CD4-positive, alpha-beta T cell treated with Interleukin-21 for 1 hour (primary cell): ENCODE results near the gene NDUFS6.
"Not testable (repeated sequence)": the region's sequence is repeated elsewhere in the genome, so short reads cannot be mapped to it uniquely, and the experiment has no call there.

ENCODE experiments used
- DNase-seq: peaks from one replicate; pipeline ENCODE4 v3.0.0-alpha.2; 2020

The NDUFS6 gene

DNA sequence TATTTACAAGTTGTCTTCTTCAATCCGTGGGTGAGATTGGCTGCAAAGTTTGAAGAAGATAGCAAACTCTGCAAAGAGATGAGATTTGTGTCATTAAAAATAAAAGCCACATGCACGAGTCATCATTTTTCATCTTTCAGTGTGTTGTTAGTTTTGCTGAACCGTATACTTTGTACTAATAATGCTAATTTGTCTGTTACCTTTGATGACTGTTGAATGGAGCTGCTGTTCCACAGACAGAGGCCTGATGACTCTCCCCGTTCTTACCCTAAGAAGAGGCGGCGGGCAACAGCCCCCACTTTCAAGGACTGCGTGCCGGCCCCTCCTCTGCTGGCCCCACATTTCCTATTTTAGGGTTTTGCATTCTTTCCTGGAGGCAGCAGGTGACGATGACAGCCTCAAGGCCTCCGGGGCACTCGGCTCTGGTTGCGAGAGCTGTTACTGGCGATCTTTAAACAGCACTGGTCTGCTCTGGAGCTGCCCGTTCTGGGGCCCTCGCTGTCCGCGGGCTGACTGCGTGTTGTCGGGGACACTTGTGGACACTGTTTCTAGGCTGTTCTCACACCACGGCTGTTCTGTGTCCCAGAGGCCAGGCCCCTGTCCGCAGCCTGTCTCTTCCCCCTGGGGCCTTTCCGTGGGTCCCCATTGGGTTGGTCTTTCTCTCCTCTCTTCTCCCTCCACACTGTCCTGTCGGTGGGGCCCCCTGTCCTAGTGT, 35.1 kb downstream of the NDUFS6 start:
- DNase-seq: no peak

DNA sequence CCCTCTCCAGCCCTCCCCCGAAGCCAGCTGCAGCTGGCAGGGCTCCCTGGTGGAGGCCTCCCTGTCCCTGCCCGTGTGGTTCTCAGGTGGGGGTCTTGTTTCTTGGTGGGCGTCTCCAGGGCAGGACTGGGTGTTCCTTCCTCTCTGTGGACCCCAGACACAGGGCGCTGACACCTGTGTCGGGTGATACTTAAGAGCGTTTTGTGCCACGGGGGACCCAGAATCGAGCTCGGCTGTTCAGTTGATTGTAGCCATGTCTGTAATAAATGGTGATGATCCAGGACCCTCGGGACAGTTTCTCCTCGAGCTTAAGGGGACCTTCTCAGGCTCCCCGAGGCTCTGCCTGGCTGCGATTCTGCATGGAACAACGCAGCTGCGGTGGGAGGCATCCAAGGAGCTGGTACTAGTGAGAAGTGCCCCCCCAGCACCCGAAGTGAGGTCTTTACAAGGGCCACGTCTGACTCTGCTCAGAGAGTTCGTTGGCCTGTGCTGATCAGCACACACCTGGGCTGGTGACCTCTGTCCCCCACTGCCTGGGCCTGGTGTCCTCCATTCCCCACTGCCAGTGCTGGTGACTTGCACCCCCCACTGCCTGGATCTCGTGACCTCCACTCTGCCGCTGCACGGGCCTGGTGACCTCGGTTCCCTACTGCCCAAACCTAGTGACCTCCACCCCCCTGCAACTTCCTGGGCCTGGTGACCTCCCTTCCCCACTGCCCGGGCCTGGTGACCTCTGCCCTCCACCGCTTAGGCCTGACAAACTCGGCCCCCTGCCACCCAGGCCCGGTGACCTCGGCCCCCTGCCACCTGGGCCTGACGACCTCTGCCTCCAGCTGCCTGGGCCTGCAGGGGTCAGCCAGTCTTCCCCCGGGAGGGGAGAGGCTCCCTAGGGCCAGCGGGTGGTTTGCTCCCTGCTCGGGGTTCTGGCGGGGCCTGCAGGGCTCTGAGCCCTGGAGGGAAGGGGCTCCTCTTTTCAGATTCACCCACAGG, 36.0 kb downstream of the NDUFS6 start:
- no peak for DNase-seq

DNA sequence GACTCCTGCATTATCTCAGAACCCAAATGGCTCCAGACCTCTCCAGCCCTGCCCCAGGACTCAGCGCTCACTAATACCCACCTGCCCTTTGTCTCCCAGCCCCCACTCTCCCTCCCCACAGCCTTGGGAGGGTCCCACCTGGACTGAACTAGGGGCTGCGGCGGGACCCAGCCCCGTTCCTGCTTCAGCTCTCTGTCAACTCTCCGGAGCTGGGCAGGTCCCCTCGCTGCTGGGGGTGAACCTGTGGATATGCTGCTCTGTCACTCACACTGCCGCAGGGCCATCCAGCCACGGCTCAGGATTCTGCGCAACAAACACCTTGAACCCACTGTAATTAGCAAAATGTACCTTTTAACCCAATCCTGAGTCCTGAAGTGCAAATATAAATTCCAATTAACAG, 36.8 kb downstream of the NDUFS6 start:
- no peak for DNase-seq

DNA sequence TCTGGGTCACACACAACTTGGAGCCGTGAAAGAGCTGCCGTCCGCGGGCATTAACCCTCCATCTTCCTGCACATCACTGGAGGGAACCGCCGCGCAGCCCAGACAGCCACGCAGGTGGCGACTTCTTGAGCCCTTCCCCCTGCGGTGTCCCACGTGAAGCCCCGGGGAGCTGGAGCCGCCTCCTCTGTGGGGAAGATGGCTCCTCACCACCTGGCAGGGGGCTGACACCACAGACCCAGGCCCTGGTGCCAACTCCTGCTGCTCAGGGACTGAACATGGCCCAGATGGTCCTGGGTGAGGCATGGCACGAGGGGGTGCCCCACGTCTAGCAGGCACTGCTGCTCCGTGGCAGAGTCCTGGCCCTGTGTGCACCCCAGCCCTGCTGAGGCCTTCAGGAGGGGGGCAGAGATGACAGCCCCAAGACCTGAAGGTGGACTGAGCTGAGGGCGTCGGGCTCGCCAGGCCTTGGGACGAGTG, 38.9 kb downstream of the NDUFS6 start:
- DNase-seq: no peak

DNA sequence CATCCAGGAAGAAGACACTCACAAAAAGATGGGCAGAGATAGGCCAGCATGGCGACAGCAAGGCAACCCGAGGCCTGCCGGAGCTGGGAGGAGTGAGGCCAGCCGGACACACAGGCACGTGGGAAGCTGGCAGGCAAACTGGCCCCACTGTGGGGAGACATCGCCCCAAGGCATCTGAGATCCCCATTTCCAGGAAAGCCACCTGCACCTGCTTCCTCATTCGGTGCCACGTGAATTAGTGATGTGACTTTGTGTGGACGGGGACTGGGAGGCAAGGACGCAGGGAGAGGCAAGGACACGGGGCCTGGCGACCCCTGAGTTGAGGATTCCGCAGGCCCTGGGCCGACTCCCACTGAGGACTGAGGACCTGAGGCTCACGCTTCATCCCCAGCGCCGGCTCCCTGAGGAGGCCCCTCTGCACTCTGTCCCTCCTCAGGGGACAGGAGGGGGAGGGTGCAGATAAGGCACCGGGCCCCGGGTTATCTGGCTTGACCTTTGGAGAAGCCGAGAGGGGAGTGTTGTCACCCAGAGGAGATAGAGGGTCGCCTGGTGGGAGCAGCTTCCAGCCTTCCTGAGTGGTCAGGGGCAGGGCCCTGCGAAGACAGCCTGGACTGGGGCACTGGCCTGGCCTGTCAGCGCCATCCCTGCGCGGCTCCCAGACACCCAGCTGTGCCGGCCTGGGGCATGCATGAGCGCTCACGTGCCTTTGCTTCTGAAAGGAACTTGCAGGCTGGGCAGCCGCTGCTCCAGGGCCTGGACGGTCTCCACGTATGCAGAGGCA, 39.7 kb downstream of the NDUFS6 start:
- no peak for DNase-seq

DNA sequence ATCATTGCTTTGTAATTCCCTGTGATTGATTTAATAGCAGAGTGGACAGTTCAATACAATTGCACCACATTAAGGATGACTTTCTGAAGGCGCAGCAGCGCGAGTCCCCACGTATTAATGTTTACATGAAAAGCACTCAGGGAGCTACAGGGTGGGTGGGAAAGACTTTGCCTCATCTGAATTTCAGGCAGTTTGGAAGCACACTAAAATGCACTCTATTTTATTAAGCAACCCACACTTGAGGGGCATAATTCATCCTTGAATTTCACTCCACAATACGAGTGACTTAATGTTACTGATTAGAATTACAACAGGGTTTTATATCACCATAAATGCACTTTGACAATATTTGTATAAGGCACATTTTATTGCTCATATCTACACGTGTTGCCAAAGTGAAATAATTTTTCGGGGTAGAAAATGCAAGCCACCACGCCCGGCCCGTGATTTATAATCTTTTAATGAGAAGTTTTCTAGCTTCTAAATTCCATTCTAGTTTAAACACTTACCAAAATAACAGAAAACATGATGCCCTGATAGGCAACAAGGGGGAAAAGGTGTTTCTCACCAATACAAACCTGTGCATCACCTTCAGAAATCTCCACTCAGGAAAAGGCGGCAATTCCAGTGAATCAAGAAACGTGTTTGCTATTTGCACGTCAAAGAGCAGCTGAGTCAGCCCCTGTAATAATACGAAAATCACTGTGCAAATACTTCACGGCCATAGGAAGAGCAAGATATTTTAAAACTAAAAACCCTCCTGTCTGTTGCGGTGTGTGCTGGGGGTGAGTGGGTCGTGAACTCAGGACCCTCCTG, 41.0 kb downstream of the NDUFS6 start:
- no peak for DNase-seq

DNA sequence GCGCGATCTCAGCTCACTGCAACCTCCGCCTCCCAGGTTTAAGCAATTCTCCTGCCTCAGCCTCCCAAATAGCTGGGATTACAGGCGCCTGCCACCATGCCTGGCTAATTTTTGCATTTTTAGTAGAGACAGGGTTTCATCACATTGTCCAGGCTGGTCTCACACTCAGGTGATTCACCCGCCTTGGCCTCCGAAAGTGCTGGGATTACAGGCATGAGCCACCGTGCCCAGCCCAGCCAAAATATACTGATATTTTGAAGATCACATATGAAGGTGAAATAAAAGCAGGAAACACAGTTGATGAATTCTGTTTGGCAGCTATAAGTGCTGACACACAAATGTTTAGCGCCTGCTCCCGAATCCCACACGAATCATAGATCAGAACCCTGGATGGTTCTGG, 42.6 kb downstream of the NDUFS6 start:
- not testable (repeated sequence) for DNase-seq

DNA sequence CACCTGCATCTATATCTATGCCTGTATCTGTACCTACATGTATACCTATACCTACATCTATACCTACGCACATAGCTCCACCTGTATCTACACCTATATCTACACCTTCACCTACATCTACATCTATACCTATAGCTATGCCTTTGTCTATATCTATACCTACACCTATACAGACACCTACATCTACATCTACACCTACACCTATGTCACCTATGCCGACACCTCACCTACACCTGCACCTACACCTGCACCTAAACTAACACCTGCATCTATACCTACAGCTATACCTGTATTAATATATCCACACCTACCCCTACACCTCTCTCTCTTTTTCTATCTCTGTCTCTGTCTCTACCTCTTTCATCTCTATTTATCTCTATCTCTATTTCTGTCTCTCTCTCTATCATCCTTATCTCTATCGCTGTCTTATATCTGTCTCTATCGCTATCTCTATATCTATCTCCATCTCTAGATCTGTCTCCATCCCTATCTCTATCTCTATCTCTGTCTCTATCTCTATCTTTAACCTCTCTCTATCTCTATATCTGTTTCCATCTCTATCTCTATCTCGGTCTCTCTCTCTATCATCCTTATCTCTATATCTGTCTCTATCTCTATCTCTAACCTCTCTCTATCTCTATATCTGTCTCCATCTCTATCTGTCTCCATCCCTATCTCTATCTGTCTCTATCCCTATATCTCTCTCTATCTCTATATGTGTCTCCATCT, 43.7 kb downstream of the NDUFS6 start:
- no peak for DNase-seq

DNA sequence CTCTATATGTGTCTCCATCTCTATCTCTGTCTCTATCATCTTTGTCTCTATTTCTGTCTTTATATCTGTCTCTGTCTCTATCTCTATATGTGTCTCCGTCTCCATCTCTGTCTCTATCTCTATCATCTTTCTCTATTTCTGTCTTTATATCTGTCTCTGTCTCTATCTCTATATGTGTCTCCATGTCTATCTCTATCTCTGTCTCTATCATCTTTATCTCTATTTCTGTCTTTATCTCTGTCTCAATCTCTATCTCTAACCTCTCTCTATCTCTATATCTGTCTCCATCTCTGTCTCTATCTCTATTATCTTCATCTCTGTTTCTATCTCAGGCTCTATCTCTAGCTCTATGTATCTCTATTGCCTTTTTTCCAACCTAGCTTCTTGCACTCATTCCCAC, 44.5 kb downstream of the NDUFS6 start:
- DNase-seq: no peak

DNA sequence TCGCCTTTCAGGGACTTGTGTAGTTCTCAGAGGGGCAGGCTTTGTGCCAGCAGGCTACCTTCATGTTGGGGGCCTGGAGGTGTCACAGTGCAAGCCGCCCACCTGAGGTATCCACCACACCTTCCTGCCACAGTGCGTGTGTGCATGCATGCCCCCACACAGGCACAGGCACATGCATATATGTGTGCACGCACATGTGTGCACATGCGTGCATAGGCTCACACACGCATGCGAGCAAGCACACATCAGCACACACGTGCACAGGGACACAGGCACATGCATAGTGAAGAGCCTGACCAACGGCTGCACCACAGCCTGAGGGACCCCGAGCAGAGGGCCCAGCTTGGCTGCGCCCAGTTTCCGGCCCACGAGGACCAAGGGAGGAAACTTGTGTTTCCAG, 45.4 kb downstream of the NDUFS6 start:
- no peak for DNase-seq

DNA sequence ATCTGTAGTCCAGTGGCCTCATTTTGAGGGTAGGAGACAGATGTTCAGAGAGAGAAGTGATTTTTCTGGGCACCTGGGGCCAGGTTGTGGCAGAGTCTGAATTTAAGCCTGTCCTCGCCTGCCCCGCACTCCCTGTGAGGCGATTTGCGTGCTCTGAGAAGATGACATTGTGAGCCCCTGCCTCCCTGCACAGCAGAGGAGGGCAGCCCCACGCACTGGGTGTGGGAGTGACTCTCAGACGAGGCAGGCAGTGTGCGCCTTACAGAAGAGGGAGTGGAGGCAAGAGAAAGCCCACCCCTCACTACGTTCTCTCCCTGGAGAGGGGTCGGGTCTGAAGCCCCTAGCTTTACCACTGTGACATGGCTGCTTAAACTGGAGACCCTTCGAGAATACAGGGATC, 45.8 kb downstream of the NDUFS6 start:
- DNase-seq: no peak

DNA sequence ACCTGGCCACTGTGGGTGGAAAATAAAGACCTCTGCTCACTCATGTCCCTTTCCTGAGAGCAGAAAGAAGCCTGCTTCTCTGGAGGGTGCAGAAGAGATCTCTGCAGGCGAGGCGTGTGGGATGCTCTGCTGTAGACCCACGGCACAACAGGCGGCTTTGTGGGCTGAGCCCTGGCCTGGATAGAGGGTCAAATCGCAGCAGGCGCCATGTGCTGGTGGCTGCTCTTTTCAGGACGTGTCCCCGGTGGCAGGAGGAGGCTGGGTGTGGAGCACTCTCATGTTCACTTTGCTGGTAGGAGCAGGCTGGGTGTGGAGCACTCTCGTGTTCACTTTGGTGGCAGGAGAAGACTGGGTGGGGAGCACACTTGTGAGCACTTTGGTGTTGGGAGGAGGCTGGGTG, 46.4 kb downstream of the NDUFS6 start:
- DNase-seq: no peak

DNA sequence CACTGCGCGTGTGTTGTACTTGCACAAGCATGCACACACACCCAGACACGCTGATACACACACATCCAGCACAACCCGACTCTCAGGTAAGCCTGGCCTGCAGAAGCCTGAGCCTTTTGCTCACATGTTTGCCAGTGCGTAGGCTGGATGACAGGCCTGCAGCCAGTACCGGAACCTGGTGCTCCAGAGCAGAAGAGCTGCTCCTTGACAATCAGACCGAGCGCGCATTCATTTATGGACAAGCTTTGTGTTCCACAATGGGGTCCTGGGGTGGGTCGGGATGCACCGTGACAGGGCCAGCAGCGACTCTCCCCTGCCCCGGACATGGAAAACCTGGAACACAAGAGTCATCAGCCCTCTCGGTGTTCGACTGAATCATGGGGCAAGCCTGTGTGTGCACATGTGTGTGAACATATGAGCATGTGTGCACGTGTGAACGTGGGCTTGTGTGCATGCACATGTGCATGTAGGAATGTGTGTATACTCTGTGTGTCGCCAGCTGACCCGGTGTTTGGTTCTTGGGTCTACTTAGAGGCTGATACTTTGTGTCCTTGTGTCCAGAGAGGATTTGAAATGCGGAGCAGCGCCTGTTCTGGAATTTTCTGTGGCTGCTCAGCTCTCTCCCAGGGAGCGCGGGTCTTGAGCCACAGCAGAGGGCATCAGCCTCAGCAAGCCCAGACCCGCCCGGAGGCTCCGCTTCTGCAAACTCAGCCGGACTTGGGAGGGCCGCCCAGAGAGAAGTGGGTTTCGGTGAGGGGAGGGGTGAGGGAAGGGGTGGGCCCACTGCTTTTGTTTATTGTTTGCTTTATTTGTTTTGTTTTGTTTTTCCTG, 49.3 kb downstream of the NDUFS6 start:
- DNase-seq: no peak

DNA sequence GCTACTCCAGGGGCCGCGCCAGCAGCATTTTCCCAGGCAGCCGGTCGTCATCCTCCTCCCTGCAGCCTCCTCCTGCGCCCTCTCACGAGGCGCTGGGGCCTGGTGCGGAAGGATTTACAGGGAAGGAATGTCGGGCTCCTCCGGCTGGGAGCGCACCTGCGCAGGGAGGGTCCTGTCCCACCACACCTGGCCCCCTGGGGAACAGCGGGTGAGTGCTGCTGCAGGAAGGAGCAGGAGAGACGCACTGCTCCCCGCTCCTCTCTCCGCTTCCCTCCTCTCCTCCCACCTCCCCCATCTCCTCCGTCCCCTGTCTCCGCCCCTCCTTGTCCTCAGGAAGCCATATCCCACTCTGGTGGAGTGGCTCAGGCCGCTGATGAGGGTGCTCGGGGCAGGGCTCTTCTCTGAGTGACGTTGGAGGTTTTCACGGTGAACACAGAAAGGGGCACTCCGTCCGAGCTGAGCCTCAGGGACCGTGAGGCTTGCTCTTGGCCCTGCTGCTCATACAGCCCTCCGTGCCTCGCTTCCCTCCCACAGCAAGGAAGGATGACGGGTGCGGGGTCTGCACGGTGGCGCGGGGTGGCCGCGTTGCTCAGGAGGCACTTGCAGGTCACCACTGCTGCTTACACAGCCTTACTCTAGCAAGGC, 50.2 kb downstream of the NDUFS6 start:
- no peak for DNase-seq

DNA sequence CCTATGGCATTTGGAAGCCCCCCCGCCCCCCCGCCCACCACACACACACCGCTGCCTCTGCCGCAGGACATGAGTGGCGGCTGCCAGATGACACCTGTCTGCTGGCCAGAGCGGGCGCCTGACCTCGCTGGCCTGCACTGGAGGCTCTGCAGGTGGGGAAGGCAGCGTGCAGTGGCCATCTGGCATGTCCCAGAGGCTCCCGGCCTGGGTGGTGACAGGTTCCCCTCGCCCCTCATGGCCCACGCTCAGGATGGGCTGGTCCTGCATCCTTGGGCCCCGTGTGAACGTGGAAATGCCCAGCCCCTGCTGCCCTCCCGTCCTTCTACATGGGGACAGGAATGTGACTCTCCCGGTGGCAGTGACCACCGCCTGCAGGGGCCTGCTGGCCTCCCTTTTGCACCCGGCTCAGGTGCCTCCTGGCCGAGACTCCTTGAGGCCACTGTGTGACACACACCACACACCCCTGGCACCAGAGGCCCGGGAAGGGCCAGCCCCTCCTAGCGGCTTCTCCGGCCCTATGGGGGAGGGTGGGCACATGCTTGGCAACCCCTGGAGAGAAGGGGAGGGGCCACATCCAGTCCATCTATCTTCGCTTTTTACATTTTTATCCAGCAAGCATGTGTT, 51.2 kb downstream of the NDUFS6 start:
- DNase-seq: no peak

DNA sequence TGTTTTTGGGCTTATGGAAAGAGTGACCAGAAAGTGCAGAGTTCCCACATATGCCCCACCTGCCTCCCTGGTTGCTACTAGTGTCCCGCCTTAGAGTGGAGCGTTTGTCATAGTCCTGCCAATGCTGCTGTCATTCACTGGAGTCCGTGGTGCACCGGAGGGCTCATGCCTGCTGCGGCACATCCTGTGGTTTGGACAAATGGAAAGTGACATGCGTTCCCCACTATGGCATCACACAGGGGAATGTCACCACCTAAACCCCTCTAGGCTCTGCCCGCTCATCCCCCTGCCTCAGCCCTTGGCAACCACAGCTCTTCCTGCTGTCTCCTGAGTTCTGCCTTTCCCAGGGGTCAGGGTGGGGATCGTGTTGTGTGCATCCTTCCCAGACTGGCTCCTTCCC, 52.3 kb downstream of the NDUFS6 start:
- no peak for DNase-seq

DNA sequence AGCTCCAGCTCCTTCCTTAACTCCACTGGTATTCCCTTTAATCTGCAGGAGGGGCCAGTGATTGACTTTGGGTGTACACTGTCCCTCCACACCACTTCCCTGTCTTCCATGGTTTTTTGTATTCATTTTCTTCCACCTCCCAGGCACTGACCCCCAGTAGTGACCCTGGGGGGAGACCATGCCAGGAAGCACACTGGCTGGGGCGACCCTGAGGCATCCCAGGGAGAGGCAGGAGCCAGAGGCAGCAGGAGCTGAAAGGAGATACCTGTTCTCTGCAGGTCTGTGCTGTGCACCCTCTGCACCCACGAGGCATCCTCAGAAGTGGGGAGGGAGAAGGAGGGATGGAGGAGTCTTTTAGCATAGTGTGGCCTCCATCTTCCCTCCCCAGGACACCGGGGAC, 53.9 kb downstream of the NDUFS6 start:
- no peak for DNase-seq

DNA sequence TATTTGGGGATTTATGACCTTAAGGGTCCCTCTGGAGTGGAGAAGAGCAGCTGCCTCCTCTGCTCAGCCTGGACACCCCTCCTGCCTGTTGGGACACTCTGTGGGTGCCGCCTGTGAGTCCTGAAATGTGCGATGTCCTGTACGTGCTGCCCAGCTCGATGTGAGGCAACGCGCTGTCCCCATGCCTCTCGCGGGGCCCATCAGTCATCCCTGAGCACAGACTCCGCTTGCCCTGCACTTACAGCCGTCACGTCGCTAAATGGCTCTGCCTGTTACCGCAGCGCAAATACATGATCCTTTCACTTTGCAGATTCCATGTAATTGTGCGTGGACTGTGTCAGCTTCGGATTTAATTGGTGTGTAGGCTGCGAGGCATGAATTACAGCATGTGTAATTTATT, 54.4 kb downstream of the NDUFS6 start:
- no peak for DNase-seq

DNA sequence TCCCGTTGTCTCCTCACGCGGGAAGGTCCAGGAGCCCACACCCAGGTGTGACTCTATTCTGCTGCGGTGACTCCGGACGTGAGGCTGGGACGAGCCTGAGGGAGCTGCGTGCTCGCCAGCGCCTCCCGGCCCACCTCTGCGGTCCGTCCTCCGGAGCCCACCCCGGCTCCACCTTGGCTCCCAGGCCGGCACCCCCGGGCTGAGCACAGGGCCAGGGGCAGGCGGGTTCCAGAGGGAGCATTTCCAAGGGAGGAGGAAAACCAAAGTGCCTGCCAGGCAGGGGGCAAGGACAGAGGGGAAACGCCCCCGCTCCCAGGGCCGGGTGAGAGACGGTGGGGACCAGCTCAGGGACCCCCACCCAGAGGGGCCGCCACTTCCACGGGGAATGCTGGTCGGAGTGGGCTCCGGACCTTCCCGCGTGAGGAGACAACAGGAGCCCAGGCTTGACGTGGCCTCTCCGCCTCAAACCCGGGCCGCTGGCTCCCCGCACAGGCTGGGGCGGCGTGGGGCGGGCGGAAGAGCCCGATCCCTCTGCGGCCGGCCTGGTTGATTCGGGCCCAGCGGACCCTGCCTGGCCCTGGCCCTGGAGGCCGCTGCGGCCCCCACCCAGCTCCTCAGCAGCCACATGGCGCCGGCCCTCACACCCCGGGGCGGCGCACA, 55.5 kb downstream of the NDUFS6 start:
- DNase-seq: no peak
